Osteocyte (in vitro differentiated cells): ENCODE results near the gene XXYLT1. TPM values are rescaled to one million over a fixed set of nuclear protein-coding genes. Genes with fewer than 3 reads are reported as not detected.

Experiments used
- DNase-seq: peaks from one replicate; pipeline ENCODE4 v3.0.0; 2021; ENCODE audit warnings: mixed read lengths; ENCODE audit not compliant: unreplicated experiment; ENCODE audit errors: extremely low spot score
- H3K27ac Mint-ChIP-seq: one replicate; pipeline ENCODE4 v1.8.0; 2021; ENCODE audit warnings: mild to moderate bottlenecking, mixed read lengths; ENCODE audit not compliant: unreplicated experiment
- H3K27me3 Mint-ChIP-seq: one replicate; pipeline ENCODE4 v1.8.0; 2021; ENCODE audit warnings: mixed read lengths; ENCODE audit not compliant: unreplicated experiment
- H3K36me3 Mint-ChIP-seq: one replicate; pipeline ENCODE4 v1.8.0; 2021; ENCODE audit warnings: mixed read lengths; ENCODE audit not compliant: unreplicated experiment
- H3K4me1 Mint-ChIP-seq: one replicate; pipeline ENCODE4 v1.8.0; 2021; ENCODE audit warnings: mixed read lengths; ENCODE audit not compliant: unreplicated experiment
- H3K4me3 Mint-ChIP-seq: one replicate; pipeline ENCODE4 v1.8.0; 2021; ENCODE audit warnings: mild to moderate bottlenecking, moderate library complexity, mixed read lengths; ENCODE audit not compliant: unreplicated experiment
- H3K9me3 Mint-ChIP-seq: one replicate; pipeline ENCODE4 v1.8.0; 2021; ENCODE audit warnings: mixed read lengths; ENCODE audit not compliant: unreplicated experiment
- total RNA-seq: library from RNA; stranded (reverse); gene quantifications from 2 replicates; pipeline ENCODE4 v1.2.1, GENCODE V29; 2021
- TF ChIP-seq, protein P1 (sequence below): fragments of 200-600 bp; sonication (generic); IDR thresholded peaks from 2 replicates; pipeline ENCODE4 v1.5.0; 2021; ENCODE audit warnings: antibody characterized with exemption, mild to moderate bottlenecking, moderate library complexity

The XXYLT1 gene
- total RNA-seq, 1 donor from 2014 or later: 35.8 TPM

DNA sequence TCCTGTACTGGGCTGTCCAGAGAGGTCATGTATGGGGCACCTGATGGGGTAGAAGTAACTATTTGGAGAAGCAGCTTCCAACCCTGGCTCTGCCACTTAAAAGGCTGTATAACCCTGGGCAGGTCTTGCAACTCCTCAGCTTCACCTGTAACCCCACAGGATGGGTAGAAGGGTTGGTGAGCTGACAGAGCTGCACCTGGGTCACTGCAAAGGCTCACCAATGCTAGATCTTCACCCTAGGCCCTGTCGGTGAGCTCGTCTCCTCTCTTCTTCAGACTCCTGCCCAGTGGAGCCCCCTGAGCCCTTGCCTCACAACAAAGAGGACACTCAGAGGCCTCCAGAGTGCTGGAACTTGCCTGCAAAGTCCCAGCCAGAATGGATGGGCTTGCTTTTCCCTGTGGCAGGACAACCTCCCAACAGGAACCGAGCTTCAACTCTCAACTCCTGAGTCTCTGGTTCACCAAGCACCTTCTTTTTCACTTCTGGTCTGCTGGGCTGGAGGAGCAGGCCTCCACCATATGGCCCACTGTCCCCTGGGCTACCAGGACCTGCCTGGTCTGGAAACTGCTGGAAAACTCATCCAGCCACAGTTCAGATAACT is 45.9 kb downstream of the XXYLT1 start:
- peak; percentile 44 for DNase-seq
- H3K27me3 Mint-ChIP-seq: no peaks in the 10 kb centered on the region
- TF ChIP-seq, protein P1, sequence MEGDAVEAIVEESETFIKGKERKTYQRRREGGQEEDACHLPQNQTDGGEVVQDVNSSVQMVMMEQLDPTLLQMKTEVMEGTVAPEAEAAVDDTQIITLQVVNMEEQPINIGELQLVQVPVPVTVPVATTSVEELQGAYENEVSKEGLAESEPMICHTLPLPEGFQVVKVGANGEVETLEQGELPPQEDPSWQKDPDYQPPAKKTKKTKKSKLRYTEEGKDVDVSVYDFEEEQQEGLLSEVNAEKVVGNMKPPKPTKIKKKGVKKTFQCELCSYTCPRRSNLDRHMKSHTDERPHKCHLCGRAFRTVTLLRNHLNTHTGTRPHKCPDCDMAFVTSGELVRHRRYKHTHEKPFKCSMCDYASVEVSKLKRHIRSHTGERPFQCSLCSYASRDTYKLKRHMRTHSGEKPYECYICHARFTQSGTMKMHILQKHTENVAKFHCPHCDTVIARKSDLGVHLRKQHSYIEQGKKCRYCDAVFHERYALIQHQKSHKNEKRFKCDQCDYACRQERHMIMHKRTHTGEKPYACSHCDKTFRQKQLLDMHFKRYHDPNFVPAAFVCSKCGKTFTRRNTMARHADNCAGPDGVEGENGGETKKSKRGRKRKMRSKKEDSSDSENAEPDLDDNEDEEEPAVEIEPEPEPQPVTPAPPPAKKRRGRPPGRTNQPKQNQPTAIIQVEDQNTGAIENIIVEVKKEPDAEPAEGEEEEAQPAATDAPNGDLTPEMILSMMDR: no peak
- H3K9me3 Mint-ChIP-seq: no peaks in the 10 kb centered on the region
- no peak overlapping the region for H3K4me3 Mint-ChIP-seq
- H3K4me1 Mint-ChIP-seq: peaks cover 60% of the 10 kb centered on the region
- H3K36me3 Mint-ChIP-seq: peaks cover 4% of the 10 kb centered on the region
- H3K27ac Mint-ChIP-seq: peak overlapping the region; percentile 92

DNA sequence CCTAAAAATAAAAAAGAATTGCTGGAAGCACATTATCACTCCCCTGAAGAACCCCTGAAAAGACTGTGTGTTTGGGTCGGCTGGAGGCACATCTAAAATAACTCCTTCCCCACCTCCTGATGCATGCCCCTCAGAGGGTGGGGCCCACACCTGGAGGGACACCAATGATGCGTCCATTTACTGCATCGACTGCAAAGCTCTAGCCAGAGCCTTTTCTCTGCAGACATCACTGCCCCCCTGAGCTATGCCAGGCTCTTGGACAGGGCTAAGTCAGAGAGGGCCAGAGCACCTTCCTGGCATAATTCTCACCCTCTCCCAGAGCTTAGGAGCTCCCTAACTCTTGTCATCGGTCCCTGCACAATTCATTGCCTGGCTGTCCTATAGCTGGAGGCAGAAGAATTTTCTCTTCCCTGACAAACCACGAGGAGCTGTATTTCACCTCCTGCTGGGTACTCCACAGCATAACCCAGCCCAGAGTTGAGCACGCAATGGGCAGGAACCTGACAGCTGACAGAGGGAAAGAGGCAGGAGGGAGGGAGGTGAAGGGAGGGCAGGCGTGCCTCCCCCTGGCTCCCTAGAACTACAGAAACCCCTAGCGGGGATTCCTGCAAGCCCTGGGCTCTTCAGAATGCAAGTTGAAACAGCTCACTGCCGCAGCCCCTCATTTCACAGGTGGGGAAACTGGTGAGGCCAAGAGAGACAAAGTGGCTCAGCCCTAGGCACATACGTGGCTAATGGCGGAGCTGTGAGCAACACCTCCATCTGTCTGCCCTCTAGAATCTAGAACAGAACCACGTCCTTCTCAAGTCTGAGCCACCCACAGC is 46.6 kb downstream of the XXYLT1 start:
- Mint-ChIP-seq H3K4me1 (peaks cover 67% of the 10 kb centered on the region), H3K27me3 (no peaks in the 10 kb centered on the region), H3K27ac (peak overlapping the region; percentile 92), H3K9me3 (no peaks in the 10 kb centered on the region), H3K36me3 (peaks cover 4% of the 10 kb centered on the region), H3K4me3 (peak overlapping the region; percentile 39)
- TF ChIP-seq, protein P1: peak; percentile 33
- DNase-seq: peak; percentile 87

DNA sequence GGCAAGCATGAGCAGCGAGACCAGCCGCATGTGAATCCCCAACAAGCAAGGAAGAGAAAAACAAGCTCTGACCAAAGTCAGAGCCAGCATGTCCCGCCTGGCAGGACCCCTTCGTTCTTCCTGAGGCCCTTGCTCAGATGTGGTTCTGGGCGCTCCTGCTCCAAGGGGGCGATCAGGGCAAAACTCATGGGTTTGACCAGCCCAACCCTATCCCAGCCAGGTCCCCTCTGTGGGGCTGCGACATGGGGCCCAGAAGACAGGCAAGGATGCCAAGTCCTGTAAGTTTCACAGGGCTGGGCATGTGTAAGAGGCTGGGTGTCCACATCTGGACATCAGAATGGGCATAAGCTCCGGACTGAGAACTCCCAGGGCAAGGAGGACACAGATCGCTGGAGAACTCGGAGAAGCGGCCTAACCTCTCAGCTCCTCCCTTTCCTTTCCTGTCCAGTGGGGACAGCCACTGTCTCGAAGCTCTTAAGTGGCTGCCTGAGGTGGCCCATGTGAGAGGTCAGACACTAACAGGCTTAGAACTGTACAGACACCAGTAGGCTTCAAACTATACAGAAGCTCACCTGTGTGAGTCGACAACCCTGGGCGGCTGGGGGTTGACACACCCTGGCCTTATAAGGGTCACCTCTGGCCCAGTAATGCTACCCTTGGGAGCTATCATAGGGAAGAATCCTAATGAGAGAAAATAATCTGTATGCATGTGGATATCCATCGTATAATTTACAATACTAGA is 48.9 kb downstream of the XXYLT1 start:
- peaks cover 70% of the 10 kb centered on the region for H3K4me1 Mint-ChIP-seq
- H3K27ac Mint-ChIP-seq: peak overlapping the region; percentile 92
- peaks cover 7% of the 10 kb centered on the region for H3K36me3 Mint-ChIP-seq
- DNase-seq: peak; percentile 56
- H3K4me3 Mint-ChIP-seq: no peak overlapping the region
- H3K9me3 Mint-ChIP-seq: no peaks in the 10 kb centered on the region
- TF ChIP-seq, protein P1: no peak
- no peaks in the 10 kb centered on the region for H3K27me3 Mint-ChIP-seq

DNA sequence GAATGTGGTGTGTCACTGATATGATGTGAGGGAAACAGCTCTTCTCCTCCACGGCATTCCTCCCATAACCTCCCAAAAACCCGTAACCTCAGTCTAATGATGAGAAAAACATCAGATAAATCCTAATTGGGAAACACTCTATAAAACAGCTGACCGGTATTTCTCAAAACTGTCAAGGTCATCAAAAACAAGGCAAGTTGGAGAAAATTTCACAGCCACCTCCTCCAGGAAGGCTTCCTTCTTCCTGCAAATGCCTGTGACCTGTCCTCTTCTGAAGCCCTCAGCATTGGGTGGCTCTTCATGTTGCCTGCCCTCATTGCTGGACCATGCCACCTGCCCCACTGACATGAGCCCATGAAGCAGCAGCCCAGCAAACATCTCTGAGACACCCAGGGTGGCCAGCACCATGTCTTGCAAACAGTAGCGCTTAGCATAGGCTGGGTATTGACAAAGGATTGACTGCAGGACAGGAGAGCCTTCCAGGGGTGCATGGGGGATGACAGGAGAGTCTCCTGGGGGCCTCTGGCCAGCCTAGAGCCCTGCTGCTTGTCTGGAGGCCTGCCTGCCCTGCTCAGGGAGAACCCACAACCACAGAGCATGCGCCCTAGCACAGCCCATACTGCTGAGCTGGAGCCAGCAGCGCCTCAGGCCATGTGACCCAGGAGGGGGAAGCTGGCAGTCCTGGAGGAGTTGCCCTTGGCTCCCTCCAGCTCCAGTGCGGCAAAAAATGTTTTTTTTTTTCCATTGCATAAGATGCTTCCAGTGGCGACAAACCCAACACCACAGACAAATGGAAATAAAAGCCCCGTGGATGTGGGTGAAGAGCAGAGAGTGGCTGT is 49.7 kb downstream of the XXYLT1 start:
- TF ChIP-seq, protein P1: no peak
- H3K4me3 Mint-ChIP-seq: no peak overlapping the region
- H3K4me1 Mint-ChIP-seq: peaks cover 66% of the 10 kb centered on the region
- no peaks in the 10 kb centered on the region for H3K9me3 Mint-ChIP-seq
- H3K27me3 Mint-ChIP-seq: no peaks in the 10 kb centered on the region
- peak overlapping the region; percentile 92 for H3K27ac Mint-ChIP-seq
- H3K36me3 Mint-ChIP-seq: peaks cover 5% of the 10 kb centered on the region
- peak; percentile 87 for DNase-seq
